Endodermal cell (in vitro differentiated cells): Measurements from ENCODE around the gene SEPTIN8. TPM values are rescaled to one million over a fixed set of nuclear protein-coding genes. Genes with fewer than 3 reads are reported as not detected.
A peak's percentile ranks its signal among the peaks of the same experiment; 100 is the strongest.

Experiments
- DNase-seq: peaks from one replicate; pipeline ENCODE4 v3.0.0-alpha.2; 2017
- H3K27ac ChIP-seq: 2 replicates; pipeline ENCODE4 v1.5.1; 2013; ENCODE audit warnings: mild to moderate bottlenecking, low read depth, low read length, moderate library complexity
- H3K27me3 ChIP-seq: 2 replicates; pipeline ENCODE4 v1.6.1; 2013; ENCODE audit warnings: mild to moderate bottlenecking, low read length, moderate library complexity; ENCODE audit not compliant: insufficient read depth, control insufficient read depth, poor library complexity, severe bottlenecking
- H3K36me3 ChIP-seq: 2 replicates; pipeline ENCODE4 v1.7.0; 2013; ENCODE audit warnings: mild to moderate bottlenecking, low read length, moderate library complexity; ENCODE audit not compliant: control insufficient read depth, insufficient read depth
- H3K4me1 ChIP-seq: one replicate; pipeline ENCODE4 v1.7.0; 2013; ENCODE audit warnings: low read length; ENCODE audit not compliant: control insufficient read depth, insufficient read depth
- H3K4me3 ChIP-seq: 2 replicates; pipeline ENCODE4 v1.5.1; 2013; ENCODE audit warnings: mild to moderate bottlenecking, low read length, moderate library complexity
- H3K9ac ChIP-seq: 2 replicates; pipeline ENCODE4 v1.6.1; 2013; ENCODE audit warnings: mild to moderate bottlenecking, low read length, moderate library complexity; ENCODE audit not compliant: poor library complexity, severe bottlenecking; ENCODE audit errors: extremely low read depth
- H3K9me3 ChIP-seq: 2 replicates; pipeline ENCODE4 v1.6.1; 2013; ENCODE audit warnings: mild to moderate bottlenecking, low read length, moderate library complexity; ENCODE audit not compliant: control insufficient read depth
- H3K27ac Mint-ChIP-seq: 2 replicates; pipeline ENCODE4 v1.8.0; 2020; ENCODE audit warnings: mixed read lengths
- H3K27me3 Mint-ChIP-seq: 2 replicates; pipeline ENCODE4 v1.8.0; 2021; ENCODE audit warnings: mild to moderate bottlenecking, mixed read lengths; ENCODE audit not compliant: insufficient read depth
- H3K36me3 Mint-ChIP-seq: 2 replicates; pipeline ENCODE4 v1.8.0; 2020; ENCODE audit warnings: low read depth, mixed read lengths
- H3K4me1 Mint-ChIP-seq: 2 replicates; pipeline ENCODE4 v1.8.0; 2020; ENCODE audit warnings: mixed read lengths
- H3K4me3 Mint-ChIP-seq: 2 replicates; pipeline ENCODE4 v1.8.0; 2020; ENCODE audit warnings: mild to moderate bottlenecking, moderate library complexity, mixed read lengths
- H3K9me3 Mint-ChIP-seq: 2 replicates; pipeline ENCODE4 v1.8.0; 2020; ENCODE audit warnings: mild to moderate bottlenecking, mixed read lengths
- WGBS, 2 experiments: methylation state at CpG; one replicate each; pipeline versions ENCODE4 v1.1.5 to v1.1.7; 2013; ENCODE audit warnings: missing lambda C conversion rate in 2 of 2, mixed read lengths in 1 of 2; ENCODE audit not compliant: insufficient coverage in 1 of 2, insufficient read length in 1 of 2; 5-methylcytosine and 5-hydroxymethylcytosine counted together
- total RNA-seq, 2 donors: library from RNA; stranded (reverse); fragmentation: NEBNext Ultra II Directional in 1 of 2; extraction: Animal tissue kit (Norgen Biotek cat#: 25700) in 1 of 2; gene quantifications; 2 replicates in 1 of 2; 3 replicates in 1 of 2; pipeline ENCODE4 v1.2.1, GENCODE V29; 2021
- TF ChIP-seq, protein P1 (sequence below): fragments of 200-600 bp; sonication (generic); conservative IDR thresholded peaks from 2 replicates; pipeline ENCODE4 v1.5.0; 2021; ENCODE audit warnings: antibody characterized with exemption, mild to moderate bottlenecking

SEPTIN8 gene
- total RNA-seq, 2 donors from 2014 or later, result 49.0 to 56.7 TPM

- H3K9ac ChIP-seq, result no peak overlapping the region
- H3K27ac ChIP-seq, result no peak overlapping the region
- no peak for DNase-seq
- no peak overlapping the region for H3K4me3 Mint-ChIP-seq
- H3K27me3 Mint-ChIP-seq, result peaks cover 22% of the 10 kb centered on the region
- no peaks in the 10 kb centered on the region for H3K9me3 ChIP-seq
- 91 to 100% methylated on average over 1 to 5 of the region's 5 CpGs for WGBS, 2 experiments
- TF ChIP-seq, protein P1, sequence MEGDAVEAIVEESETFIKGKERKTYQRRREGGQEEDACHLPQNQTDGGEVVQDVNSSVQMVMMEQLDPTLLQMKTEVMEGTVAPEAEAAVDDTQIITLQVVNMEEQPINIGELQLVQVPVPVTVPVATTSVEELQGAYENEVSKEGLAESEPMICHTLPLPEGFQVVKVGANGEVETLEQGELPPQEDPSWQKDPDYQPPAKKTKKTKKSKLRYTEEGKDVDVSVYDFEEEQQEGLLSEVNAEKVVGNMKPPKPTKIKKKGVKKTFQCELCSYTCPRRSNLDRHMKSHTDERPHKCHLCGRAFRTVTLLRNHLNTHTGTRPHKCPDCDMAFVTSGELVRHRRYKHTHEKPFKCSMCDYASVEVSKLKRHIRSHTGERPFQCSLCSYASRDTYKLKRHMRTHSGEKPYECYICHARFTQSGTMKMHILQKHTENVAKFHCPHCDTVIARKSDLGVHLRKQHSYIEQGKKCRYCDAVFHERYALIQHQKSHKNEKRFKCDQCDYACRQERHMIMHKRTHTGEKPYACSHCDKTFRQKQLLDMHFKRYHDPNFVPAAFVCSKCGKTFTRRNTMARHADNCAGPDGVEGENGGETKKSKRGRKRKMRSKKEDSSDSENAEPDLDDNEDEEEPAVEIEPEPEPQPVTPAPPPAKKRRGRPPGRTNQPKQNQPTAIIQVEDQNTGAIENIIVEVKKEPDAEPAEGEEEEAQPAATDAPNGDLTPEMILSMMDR, result no peak
- H3K27me3 ChIP-seq, result peaks cover 13% of the 10 kb centered on the region
- no peak overlapping the region for H3K27ac Mint-ChIP-seq
- no peaks in the 10 kb centered on the region for H3K36me3 Mint-ChIP-seq
- peaks cover 9% of the 10 kb centered on the region for H3K4me1 Mint-ChIP-seq
- no peaks in the 10 kb centered on the region for H3K36me3 ChIP-seq
- H3K4me3 ChIP-seq, result no peak overlapping the region
- H3K4me1 ChIP-seq, result peaks cover 6% of the 10 kb centered on the region
- no peaks in the 10 kb centered on the region for H3K9me3 Mint-ChIP-seq
These were observed 3.9 kb downstream of the SEPTIN8 start for GRCh38 chr5:132773114-132773513.

- no peak overlapping the region for H3K4me3 ChIP-seq
- H3K9ac ChIP-seq, result no peak overlapping the region
- WGBS, 2 experiments, result 90 to 93% methylated on average over 5 to 8 of the region's 8 CpGs
- Mint-ChIP-seq H3K4me3 (no peak overlapping the region), H3K9me3 (no peaks in the 10 kb centered on the region), H3K36me3 (no peaks in the 10 kb centered on the region), H3K4me1 (peaks cover 9% of the 10 kb centered on the region), H3K27ac (peak overlapping the region; percentile 72), H3K27me3 (peaks cover 17% of the 10 kb centered on the region)
- TF ChIP-seq, protein P1, result no peak
- H3K27ac ChIP-seq, result no peak overlapping the region
- peaks cover 6% of the 10 kb centered on the region for H3K4me1 ChIP-seq
- no peaks in the 10 kb centered on the region for H3K36me3 ChIP-seq
- H3K27me3 ChIP-seq, result peaks cover 7% of the 10 kb centered on the region
- H3K9me3 ChIP-seq, result no peaks in the 10 kb centered on the region
- no peak for DNase-seq
These were observed 4.6 kb downstream of the SEPTIN8 start for GRCh38 chr5:132772291-132773070.

- no peak overlapping the region for H3K4me3 Mint-ChIP-seq
- H3K4me3 ChIP-seq, result no peak overlapping the region
- H3K36me3 Mint-ChIP-seq, result no peaks in the 10 kb centered on the region
- TF ChIP-seq, protein P1, result no peak
- H3K9me3 Mint-ChIP-seq, result no peaks in the 10 kb centered on the region
- peak overlapping the region; percentile 19 for H3K9ac ChIP-seq
- 78 to 82% methylated on average over 6 to 8 of the region's 8 CpGs for WGBS, 2 experiments
- peak overlapping the region; percentile 61 for H3K27ac ChIP-seq
- no peaks in the 10 kb centered on the region for H3K9me3 ChIP-seq
- H3K36me3 ChIP-seq, result no peaks in the 10 kb centered on the region
- H3K27me3 Mint-ChIP-seq, result peaks cover 16% of the 10 kb centered on the region
- H3K4me1 Mint-ChIP-seq, result peaks cover 9% of the 10 kb centered on the region
- peaks cover 6% of the 10 kb centered on the region for H3K4me1 ChIP-seq
- DNase-seq, result peak; percentile 89
- peak overlapping the region; percentile 88 for H3K27ac Mint-ChIP-seq
- H3K27me3 ChIP-seq, result peaks cover 5% of the 10 kb centered on the region
These were observed 5.5 kb downstream of the SEPTIN8 start for GRCh38 chr5:132771503-132771998.
